Mesothelial cell of epicardium (in vitro differentiated cells): ENCODE data around the gene CEMIP2. TPM values are rescaled to one million over a fixed set of nuclear protein-coding genes. Genes with fewer than 3 reads are reported as not detected.

Experiments
- DNase-seq, 2 experiments: peaks; one replicate each; pipeline ENCODE4 v3.0.0; 2021; ENCODE audit warnings: low spot score in 2 of 2; ENCODE audit not compliant: unreplicated experiment in 2 of 2
- H3K27ac Mint-ChIP-seq: 2 replicates; pipeline ENCODE4 v1.8.0; 2021; ENCODE audit warnings: mixed read lengths
- H3K27me3 Mint-ChIP-seq: 2 replicates; pipeline ENCODE4 v1.8.0; 2021; ENCODE audit warnings: low read depth, mixed read lengths
- H3K36me3 Mint-ChIP-seq: 2 replicates; pipeline ENCODE4 v1.8.0; 2021; ENCODE audit warnings: mixed read lengths
- H3K4me1 Mint-ChIP-seq: 2 replicates; pipeline ENCODE4 v1.8.0; 2021; ENCODE audit warnings: mixed read lengths
- H3K4me3 Mint-ChIP-seq: 2 replicates; pipeline ENCODE4 v1.8.0; 2021; ENCODE audit warnings: mild to moderate bottlenecking, moderate library complexity, mixed read lengths
- H3K9me3 Mint-ChIP-seq: 2 replicates; pipeline ENCODE4 v1.8.0; 2021; ENCODE audit warnings: mixed read lengths
- CTCF ChIP-seq: fragments of 200-600 bp; sonication (generic); IDR thresholded peaks from one replicate; pipeline ENCODE4 v1.5.0; 2021; ENCODE audit warnings: antibody characterized with exemption; ENCODE audit not compliant: unreplicated experiment
- total RNA-seq: library from RNA; stranded (reverse); gene quantifications from 3 replicates; pipeline ENCODE4 v1.2.1, GENCODE V29; 2021

The CEMIP2 gene
- total RNA-seq, 1 donor from 2014 or later, result 122 TPM

DNA sequence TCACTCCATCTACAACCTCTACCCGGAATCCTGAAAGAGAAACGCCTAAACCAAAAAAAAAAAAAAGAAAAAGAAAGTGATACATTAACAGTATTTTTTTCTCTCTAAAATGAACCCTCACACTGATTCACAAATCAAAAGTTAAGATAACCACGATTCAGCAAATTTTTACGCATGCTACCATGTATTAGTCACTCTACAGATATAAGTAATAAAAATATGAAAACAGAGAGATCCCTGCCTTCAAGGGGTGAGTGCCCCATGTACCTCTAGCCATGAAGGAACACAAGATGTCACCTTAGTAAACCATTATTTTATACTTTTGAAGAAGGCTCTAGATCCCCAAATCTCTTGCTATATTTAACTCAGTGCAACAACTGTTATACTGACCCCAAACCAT is 33.4 kb downstream of the CEMIP2 start:
- no peaks in the 10 kb centered on the region for H3K9me3 Mint-ChIP-seq
- no peak overlapping the region for H3K4me3 Mint-ChIP-seq
- peaks cover 67% of the 10 kb centered on the region for H3K4me1 Mint-ChIP-seq
- H3K27me3 Mint-ChIP-seq, result no peaks in the 10 kb centered on the region
- DNase-seq, result no peak
- peak overlapping the region; percentile 74 for H3K27ac Mint-ChIP-seq
- TF ChIP-seq CTCF, result no peak
- H3K36me3 Mint-ChIP-seq, result peaks cover 29% of the 10 kb centered on the region

DNA sequence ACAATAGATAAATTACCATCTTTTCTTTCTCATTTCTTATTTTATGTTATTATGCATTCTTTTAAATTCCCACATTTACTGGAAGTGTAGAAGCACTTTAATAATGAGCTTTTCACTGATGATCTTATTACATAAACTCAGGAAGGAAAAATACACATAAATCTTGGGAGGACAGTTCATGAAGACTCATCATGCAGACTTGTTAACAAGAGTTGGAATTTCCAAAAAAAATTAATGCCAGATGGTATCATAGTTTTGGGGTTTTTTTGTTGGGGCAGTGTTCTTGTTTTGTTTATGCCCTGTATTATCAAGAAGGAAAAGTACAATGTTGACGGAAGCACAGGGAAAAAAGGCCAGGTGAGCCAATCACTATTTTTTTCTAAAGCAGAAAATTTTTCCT is 35.1 kb downstream of the CEMIP2 start:
- no peak for DNase-seq
- Mint-ChIP-seq H3K27me3 (no peaks in the 10 kb centered on the region), H3K9me3 (no peaks in the 10 kb centered on the region), H3K36me3 (peaks cover 28% of the 10 kb centered on the region), H3K27ac (peak overlapping the region; percentile 95), H3K4me3 (peak overlapping the region; percentile 45), H3K4me1 (peaks cover 63% of the 10 kb centered on the region)
- TF ChIP-seq CTCF, result no peak

DNA sequence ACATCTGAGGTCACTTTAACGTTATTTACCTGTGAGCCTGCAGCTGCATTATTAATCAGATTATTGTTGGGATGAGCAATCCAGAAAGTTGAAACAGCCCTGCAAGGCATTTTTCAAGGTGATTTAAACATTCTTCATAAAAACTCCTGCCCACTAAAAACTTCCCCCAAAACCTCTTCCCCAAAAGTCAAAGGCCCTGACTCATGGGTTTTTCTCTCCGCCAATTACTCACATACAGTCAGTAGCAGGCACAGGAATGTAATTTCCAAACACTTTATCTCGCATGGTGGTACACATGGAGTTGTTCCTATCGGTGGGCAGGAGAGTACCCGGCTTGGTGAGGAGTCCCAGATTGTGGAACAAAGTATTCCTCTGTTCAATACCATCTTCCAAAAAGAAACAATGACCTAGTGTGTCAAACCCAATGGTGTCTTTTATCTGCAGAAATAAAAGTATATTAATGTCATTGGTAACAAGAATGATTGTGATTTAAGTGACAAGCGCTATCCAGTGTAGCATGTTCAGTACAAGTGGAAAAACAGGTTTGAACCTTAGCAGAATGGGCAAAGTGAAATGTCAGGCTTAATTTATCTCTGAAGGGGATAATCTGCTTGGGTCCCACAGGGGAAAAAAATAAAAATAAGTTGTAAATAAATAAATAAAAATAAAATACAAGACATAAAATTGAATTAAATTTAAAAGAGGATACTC is 38.3 kb downstream of the CEMIP2 start:
- DNase-seq, result no peak
- Mint-ChIP-seq H3K9me3 (no peaks in the 10 kb centered on the region), H3K27ac (peak overlapping the region; percentile 82), H3K36me3 (peaks cover 22% of the 10 kb centered on the region), H3K4me3 (no peak overlapping the region), H3K27me3 (no peaks in the 10 kb centered on the region), H3K4me1 (peaks cover 69% of the 10 kb centered on the region)
- TF ChIP-seq CTCF, result no peak

GRCh38 chr9:71726723-71727122 is 41.6 kb downstream of the CEMIP2 start:
- H3K4me1 Mint-ChIP-seq, result peaks cover 42% of the 10 kb centered on the region
- peaks cover 38% of the 10 kb centered on the region for H3K36me3 Mint-ChIP-seq
- peak overlapping the region; percentile 82 for H3K27ac Mint-ChIP-seq
- no peaks in the 10 kb centered on the region for H3K9me3 Mint-ChIP-seq
- no peak for DNase-seq
- H3K4me3 Mint-ChIP-seq, result no peak overlapping the region
- no peaks in the 10 kb centered on the region for H3K27me3 Mint-ChIP-seq
- TF ChIP-seq CTCF, result no peak

GRCh38 chr9:71725590-71726338 is 42.5 kb downstream of the CEMIP2 start:
- Mint-ChIP-seq H3K4me1 (peaks cover 38% of the 10 kb centered on the region), H3K4me3 (no peak overlapping the region), H3K9me3 (no peaks in the 10 kb centered on the region), H3K27me3 (no peaks in the 10 kb centered on the region), H3K36me3 (peaks cover 38% of the 10 kb centered on the region), H3K27ac (peak overlapping the region; percentile 57)
- no peak for TF ChIP-seq CTCF
- no peak for DNase-seq
